ENCODE results near the gene PPID. TPM values are rescaled to one million over a fixed set of nuclear protein-coding genes. Genes with fewer than 3 reads are reported as not detected.

Gene PPID
- total RNA-seq, 4 donors from 2014 or later: 12.0 to 21.1 (median 16.1) TPM

DNA sequence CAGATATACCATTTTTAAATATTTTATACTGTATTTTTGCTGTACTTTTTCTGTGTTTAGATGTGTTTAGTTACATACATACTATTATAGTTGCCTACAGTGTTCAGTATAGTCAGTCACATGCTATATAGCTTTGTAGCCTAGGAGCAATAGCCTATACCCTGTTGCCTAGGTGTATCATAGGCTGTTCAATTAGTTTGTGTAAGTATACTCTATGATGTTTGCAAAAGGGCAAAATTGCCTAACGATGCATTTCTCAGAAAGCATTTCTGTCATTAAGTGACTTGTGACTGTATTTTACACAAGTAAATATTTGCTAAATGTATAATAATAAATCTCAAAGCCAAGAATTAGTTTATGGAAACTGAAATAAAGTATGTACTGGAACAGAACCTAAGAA lies 41.6 kb downstream of the PPID start:
- TF ChIP-seq EP300 (IDR thresholded peaks at IDR 0.05) (no peak), POLR2A (IDR thresholded peaks at IDR 0.05) (no peak)
- TF ChIP-seq, protein P1, sequence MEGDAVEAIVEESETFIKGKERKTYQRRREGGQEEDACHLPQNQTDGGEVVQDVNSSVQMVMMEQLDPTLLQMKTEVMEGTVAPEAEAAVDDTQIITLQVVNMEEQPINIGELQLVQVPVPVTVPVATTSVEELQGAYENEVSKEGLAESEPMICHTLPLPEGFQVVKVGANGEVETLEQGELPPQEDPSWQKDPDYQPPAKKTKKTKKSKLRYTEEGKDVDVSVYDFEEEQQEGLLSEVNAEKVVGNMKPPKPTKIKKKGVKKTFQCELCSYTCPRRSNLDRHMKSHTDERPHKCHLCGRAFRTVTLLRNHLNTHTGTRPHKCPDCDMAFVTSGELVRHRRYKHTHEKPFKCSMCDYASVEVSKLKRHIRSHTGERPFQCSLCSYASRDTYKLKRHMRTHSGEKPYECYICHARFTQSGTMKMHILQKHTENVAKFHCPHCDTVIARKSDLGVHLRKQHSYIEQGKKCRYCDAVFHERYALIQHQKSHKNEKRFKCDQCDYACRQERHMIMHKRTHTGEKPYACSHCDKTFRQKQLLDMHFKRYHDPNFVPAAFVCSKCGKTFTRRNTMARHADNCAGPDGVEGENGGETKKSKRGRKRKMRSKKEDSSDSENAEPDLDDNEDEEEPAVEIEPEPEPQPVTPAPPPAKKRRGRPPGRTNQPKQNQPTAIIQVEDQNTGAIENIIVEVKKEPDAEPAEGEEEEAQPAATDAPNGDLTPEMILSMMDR (IDR thresholded peaks at IDR 0.05): no peak
- H3K36me3 ChIP-seq: peaks cover 0 to 40% (median 0%) of the 10 kb centered on the region in 3 donors
- 84 to 93% methylated on average over 1 of the region's 1 CpG for WGBS, 2 donors
- H3K4me1 ChIP-seq: no peaks in the 10 kb centered on the region
- no peaks in the 10 kb centered on the region for H3K9me3 ChIP-seq
- H3K27ac ChIP-seq: no peak overlapping the region
- H3K4me3 ChIP-seq: no peak overlapping the region
- no peaks in the 10 kb centered on the region for H3K27me3 ChIP-seq
- DNase-seq (ENCODE audit: low spot score in 2 of 2): no peak

DNA sequence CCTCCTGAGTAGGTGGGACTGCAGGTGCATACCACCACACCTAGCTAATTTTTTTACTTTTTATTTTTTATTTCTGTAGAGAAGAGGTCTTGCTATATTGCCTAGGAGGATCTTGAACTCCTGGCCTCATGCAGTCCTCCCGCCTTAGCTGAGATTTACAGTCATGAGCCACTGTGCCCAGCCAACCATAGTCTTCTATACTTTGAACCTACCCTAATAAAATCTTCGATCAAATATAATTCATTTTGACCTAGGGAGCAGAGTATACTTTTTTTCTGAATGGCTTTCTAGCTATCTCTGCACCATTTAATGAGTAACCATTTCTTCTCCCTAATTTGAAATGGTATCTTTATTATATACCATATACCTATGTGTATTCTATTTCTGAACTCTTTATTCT lies 44.4 kb downstream of the PPID start:
- TF ChIP-seq, protein P1 (IDR thresholded peaks at IDR 0.05): no peak
- TF ChIP-seq POLR2A (IDR thresholded peaks at IDR 0.05): no peak
- no peak for TF ChIP-seq EP300 (IDR thresholded peaks at IDR 0.05)
- no peak overlapping the region for H3K27ac ChIP-seq
- no peaks in the 10 kb centered on the region for H3K9me3 ChIP-seq
- H3K36me3 ChIP-seq: peaks cover 0 to 14% (median 0%) of the 10 kb centered on the region in 3 donors
- H3K4me1 ChIP-seq: peaks cover 0 to 12% (median 0%) of the 10 kb centered on the region in 4 donors
- no peaks in the 10 kb centered on the region for H3K27me3 ChIP-seq
- no peak overlapping the region for H3K4me3 ChIP-seq
- DNase-seq (ENCODE audit: low spot score in 2 of 2): no peak
- WGBS, 2 donors: 94 to 100% methylated on average over 2 of the region's 2 CpGs

DNA sequence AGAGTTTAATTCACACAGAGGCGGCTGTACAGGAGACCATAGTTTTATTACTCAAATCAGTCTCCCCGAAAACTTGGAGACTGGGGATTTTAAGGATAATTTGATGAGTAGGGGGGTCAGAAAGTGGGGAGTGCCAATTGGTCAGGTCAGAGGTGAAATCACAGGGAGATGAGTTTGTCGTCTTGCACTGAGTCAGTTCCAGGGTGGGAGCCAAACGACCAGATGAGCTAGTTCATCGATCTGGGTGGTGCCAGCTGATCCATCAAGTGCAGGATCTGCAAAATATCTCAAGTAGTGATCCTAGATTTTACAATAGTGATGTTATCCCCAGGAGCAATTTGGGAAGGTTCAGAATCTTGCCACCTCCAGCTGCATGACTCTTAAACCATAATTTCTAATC lies 47.1 kb downstream of the PPID start:
- Histone ChIP-seq H3K27me3 (no peaks in the 10 kb centered on the region), H3K4me1 (peaks cover 0 to 24% (median 8%) of the 10 kb centered on the region in 4 donors), H3K9me3 (no peaks in the 10 kb centered on the region), H3K27ac (no peak overlapping the region), H3K36me3 (no peaks in the 10 kb centered on the region), H3K4me3 (no peak overlapping the region)
- WGBS, 2 donors: 74 to 77% methylated on average over 5 of the region's 5 CpGs
- no peak for TF ChIP-seq EP300 (IDR thresholded peaks at IDR 0.05)
- TF ChIP-seq, protein P1 (IDR thresholded peaks at IDR 0.05): no peak
- TF ChIP-seq POLR2A (IDR thresholded peaks at IDR 0.05): no peak
- no peak for DNase-seq (ENCODE audit: low spot score in 2 of 2)

DNA sequence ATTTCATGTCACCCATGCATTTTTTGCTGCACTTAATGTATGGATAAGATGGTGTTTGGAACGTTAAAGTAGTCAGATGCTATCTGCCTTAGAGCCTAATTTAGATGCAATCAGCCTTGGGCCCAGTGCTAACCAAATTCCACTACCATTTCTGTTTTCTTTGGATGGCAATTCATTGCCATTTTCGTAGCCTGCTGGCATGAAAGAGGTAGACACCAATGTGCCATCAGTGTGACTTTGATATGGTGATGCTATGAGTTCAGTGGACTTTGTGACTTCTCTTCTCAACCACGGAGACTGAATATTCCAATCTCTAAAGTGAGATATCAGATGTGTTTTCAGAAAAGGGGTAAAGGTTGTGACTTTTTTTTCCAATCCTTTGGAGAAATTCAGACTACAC lies 49.6 kb downstream of the PPID start:
- 80 to 85% methylated on average over 3 of the region's 3 CpGs for WGBS, 2 donors
- Histone ChIP-seq H3K27ac (no peak overlapping the region), H3K4me1 (peaks cover 0 to 35% (median 14%) of the 10 kb centered on the region in 4 donors), H3K4me3 (no peak overlapping the region), H3K27me3 (no peaks in the 10 kb centered on the region), H3K9me3 (no peaks in the 10 kb centered on the region), H3K36me3 (no peaks in the 10 kb centered on the region)
- TF ChIP-seq EP300 (IDR thresholded peaks at IDR 0.05) (no peak), POLR2A (IDR thresholded peaks at IDR 0.05) (no peak)
- TF ChIP-seq, protein P1 (IDR thresholded peaks at IDR 0.05): no peak
- no peak for DNase-seq (ENCODE audit: low spot score in 2 of 2)

DNA sequence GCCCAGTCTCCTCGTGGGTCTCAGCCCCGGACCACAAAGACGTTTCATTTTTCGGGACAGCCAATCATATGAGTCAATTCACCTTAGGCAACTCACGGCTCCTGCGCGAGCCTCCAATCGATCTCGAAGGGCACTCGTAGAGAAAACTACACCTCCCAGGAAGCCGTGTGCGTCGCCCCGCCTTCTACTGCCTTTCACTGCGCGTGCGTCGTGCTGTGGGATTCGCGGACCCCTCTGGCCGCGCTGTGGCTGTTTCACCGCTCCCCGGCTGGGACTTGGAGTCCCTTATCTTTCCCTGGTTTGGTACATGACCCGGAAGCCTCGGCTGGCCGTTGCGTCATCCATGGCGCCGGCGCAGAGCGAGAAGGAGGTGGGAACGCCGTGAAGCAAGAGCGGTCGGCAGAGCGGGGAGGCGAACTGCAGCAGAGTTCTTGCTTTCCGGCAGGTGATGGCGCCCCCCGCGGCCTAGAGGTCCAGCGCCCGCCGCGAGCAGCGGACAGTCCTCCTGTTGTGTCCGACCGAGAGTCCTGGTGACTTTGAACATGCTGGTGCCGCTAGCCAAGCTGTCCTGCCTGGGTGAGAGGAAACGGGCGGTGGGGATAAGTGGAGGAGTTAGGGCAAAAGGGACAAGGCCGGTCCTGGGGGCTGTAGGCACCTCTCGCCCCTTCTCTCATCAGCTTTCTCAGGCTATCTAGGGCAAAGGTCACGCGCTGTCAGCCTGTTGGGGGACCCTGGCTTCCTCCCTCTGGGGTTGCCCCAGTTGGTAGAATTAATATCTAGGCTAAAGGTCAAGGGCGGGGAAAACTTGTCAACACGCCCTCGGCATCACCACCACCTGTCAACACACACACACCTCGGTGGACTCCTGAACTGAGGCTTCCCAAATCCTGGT lies 51.0 kb downstream of the PPID start, which contains the start of gene ETFDH:
Gene ETFDH, plus strand, starts transcription at position 382 of the 892 bp plus-strand sequence. Its CDS starts 161 bp downstream, at position 543.
- TF ChIP-seq POLR2A (IDR thresholded peaks at IDR 0.05) (peak; percentile 82 to 93), EP300 (IDR thresholded peaks at IDR 0.05) (peak; percentile 97 to 99)
- TF ChIP-seq, protein P1 (IDR thresholded peaks at IDR 0.05): peak; percentile 52 to 87 (median 75)
- Histone ChIP-seq H3K9me3 (no peaks in the 10 kb centered on the region), H3K36me3 (no peaks in the 10 kb centered on the region), H3K4me1 (peaks cover 0 to 35% (median 14%) of the 10 kb centered on the region in 4 donors), H3K4me3 (peak within 1 kb of the TSS; percentile 62 to 85 (median 77)), H3K27me3 (no peaks in the 10 kb centered on the region), H3K27ac (peak within 1 kb of the TSS; percentile 92 to 99 (median 98))
- 1% methylated on average over 46 to 53 of the region's 60 CpGs for WGBS, 2 donors
- peak; percentile 97 to 98 for DNase-seq (ENCODE audit: low spot score in 2 of 2)
